Cardiac fibroblast (primary cell): ENCODE measurements around the gene CTU1.
A peak's percentile ranks its signal among the peaks of the same experiment; 100 is the strongest.

ENCODE experiments used
- DNase-seq, 2 donors: peaks; one replicate each; pipeline versions ENCODE4 v3.0.0 to v3.0.0-alpha.2; 2010; ENCODE audit warnings: low read depth in 2 of 2
- H3K4me3 ChIP-seq, 2 donors: replicated peaks in 1 of 2; 1 replicate in 1 of 2; 2 replicates in 1 of 2; pipeline ENCODE4 v1.5.1; 2011; ENCODE audit warnings: low read depth in 2 of 2, low read length in 2 of 2, mild to moderate bottlenecking in 2 of 2, moderate library complexity in 1 of 2
- TF ChIP-seq, protein P1 (sequence below): IDR thresholded peaks from one replicate; pipeline ENCODE4 v1.5.1; 2011; ENCODE audit warnings: low read depth, mild to moderate bottlenecking, low read length, inconsistent platforms

CTU1 gene

DNA sequence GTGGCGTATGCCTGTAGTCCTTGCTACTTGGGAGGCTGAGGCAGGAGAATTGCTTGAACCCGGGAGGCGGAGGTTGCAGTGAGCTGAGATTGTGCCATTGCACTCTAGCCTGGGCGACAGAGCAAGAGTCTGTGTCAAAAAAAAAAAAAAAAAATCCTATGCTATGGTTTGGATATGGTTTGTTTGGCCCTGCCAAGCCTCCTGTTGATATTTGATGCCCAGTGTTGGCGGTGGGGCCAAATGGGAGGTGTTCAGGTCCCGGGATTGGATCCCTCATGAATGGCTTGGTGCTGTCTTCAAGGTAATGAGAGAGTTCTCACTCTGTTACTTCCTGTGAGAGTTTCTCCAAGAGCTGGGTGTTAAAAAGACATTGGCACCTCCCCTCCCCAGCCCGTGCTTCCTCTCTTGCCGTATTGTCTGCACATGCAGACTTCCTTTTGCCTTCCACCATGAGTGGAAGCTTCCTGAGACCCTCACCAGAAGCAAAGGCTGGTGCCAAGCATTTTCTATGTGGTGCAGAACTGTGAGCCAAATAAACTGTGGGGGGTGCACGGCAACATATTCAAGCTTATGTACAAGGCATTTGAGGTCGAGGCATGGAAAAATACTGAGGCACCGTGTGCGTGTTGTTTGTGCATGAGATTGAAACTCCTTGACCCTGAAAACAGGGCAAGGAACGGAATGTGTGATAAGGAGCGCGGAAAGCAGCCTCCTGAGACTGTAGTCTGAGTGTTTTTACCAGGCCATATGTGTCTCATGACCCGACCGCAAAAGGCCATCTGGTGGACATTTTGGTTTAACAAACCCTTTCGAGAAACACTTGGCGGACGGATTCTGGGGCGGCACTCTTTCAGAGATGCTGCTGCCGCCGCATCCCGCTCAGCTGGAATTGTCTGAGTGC is 23.8 kb upstream of the CTU1 start:
- TF ChIP-seq, protein P1, sequence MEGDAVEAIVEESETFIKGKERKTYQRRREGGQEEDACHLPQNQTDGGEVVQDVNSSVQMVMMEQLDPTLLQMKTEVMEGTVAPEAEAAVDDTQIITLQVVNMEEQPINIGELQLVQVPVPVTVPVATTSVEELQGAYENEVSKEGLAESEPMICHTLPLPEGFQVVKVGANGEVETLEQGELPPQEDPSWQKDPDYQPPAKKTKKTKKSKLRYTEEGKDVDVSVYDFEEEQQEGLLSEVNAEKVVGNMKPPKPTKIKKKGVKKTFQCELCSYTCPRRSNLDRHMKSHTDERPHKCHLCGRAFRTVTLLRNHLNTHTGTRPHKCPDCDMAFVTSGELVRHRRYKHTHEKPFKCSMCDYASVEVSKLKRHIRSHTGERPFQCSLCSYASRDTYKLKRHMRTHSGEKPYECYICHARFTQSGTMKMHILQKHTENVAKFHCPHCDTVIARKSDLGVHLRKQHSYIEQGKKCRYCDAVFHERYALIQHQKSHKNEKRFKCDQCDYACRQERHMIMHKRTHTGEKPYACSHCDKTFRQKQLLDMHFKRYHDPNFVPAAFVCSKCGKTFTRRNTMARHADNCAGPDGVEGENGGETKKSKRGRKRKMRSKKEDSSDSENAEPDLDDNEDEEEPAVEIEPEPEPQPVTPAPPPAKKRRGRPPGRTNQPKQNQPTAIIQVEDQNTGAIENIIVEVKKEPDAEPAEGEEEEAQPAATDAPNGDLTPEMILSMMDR = peak; percentile 26
- no peak overlapping the region for H3K4me3 ChIP-seq

GRCh38 chr19:51129716-51130115 is 21.5 kb upstream of the CTU1 start:
- no peak for DNase-seq
- no peak overlapping the region for H3K4me3 ChIP-seq

More for the DNA sequence above, 23.8 kb upstream of the CTU1 start:
- peak; percentile 75 to 96 for DNase-seq

GRCh38 chr19:51128227-51128626 is 20.0 kb upstream of the CTU1 start:
- DNase-seq = no peak
- TF ChIP-seq, protein P1 = no peak
- no peak overlapping the region for H3K4me3 ChIP-seq

More at GRCh38 chr19:51129716-51130115, 21.5 kb upstream of the CTU1 start:
- TF ChIP-seq, protein P1 = no peak

DNA sequence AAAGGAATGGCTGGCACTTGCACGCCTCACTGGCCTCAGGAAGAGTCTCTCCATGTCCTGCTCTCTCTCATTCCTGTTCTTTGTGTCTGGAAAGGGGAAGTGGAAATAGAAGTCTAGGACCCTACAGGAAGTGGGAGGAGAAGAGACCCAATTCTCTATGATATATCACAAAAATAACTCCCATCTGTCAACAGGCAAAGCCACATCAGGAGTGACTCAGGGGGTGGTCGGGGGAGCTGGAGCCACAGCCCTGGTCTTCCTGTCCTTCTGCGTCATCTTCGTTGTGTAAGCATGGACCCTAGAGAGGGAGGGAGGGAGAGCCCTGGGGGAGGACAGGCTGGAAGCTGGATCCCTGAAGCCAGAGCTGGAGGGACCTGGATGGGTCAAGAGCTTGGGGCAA is 19.5 kb upstream of the CTU1 start:
- H3K4me3 ChIP-seq = no peak overlapping the region
- TF ChIP-seq, protein P1 = no peak
- DNase-seq = peak; percentile 66 to 75

DNA sequence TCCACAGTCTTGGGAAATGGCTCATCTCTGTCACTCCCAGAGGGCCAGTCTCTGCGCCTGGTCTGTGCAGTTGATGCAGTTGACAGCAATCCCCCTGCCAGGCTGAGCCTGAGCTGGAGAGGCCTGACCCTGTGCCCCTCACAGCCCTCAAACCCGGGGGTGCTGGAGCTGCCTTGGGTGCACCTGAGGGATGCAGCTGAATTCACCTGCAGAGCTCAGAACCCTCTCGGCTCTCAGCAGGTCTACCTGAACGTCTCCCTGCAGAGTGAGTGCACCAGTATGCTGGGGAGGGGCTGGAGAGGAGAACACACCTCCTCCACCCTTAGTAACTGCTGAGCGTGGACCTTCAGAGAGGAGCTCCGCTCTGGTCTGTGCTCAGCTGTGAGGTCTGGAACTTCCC is 18.8 kb upstream of the CTU1 start:
- DNase-seq = no peak
- H3K4me3 ChIP-seq = no peak overlapping the region
- TF ChIP-seq, protein P1 = no peak

DNA sequence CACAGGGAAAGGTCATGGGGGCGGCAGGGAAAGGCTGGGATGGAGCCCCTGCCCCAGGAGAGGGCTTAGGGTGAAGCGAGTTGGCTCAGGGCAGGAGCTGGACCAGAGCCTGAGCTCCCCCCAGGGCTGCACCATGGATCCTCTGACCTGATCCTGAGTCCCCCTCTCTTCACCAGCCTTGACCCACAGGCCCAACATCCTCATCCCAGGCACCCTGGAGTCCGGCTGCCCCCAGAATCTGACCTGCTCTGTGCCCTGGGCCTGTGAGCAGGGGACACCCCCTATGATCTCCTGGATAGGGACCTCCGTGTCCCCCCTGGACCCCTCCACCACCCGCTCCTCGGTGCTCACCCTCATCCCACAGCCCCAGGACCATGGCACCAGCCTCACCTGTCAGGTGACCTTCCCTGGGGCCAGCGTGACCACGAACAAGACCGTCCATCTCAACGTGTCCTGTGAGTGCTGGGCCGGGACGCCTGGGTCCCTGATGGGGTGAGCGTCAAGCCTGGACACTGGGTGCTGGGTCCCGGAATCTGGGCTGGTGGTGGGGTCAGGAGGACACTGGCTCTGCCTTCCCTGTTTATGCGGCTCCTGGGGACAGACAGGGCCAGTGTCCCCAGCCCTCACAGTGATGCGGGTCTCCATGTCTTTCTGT is 17.3 kb upstream of the CTU1 start:
- TF ChIP-seq, protein P1 = no peak
- DNase-seq = no peak
- H3K4me3 ChIP-seq = no peak overlapping the region
